H9 (cell line): ENCODE results near the gene TSTD2. TPM values are rescaled to one million over a fixed set of nuclear protein-coding genes. Genes with fewer than 3 reads are reported as not detected.

ENCODE experiments used
- DNase-seq: peaks from one replicate; pipeline ENCODE4 v3.0.0-alpha.2; 2017
- H2AFZ ChIP-seq: one replicate; pipeline ENCODE4 v1.6.1; 2013; ENCODE audit warnings: mild to moderate bottlenecking, low read length, control low read depth, moderate library complexity
- H2AK5ac ChIP-seq: 2 replicates; pipeline ENCODE4 v1.6.1; 2013; ENCODE audit warnings: low read length, control low read depth, mixed read lengths; ENCODE audit not compliant: insufficient read length
- H2BK120ac ChIP-seq: one replicate; pipeline ENCODE4 v1.6.1; 2013; ENCODE audit warnings: low read depth, mild to moderate bottlenecking, low read length, control low read depth, inconsistent platforms; ENCODE audit not compliant: poor library complexity, severe bottlenecking
- H2BK12ac ChIP-seq: 2 replicates; pipeline ENCODE4 v1.6.1; 2013; ENCODE audit warnings: low read length, control low read depth, mixed read lengths, low read depth; ENCODE audit not compliant: insufficient read length
- H2BK15ac ChIP-seq: 2 replicates; pipeline ENCODE4 v1.6.1; 2013; ENCODE audit warnings: low read depth, low read length, control low read depth
- H2BK20ac ChIP-seq: one replicate; pipeline ENCODE4 v1.6.1; 2013; ENCODE audit warnings: low read depth, mild to moderate bottlenecking, low read length, control low read depth, inconsistent platforms; ENCODE audit not compliant: poor library complexity, severe bottlenecking
- H2BK5ac ChIP-seq: 2 replicates; pipeline ENCODE4 v1.6.1; 2013; ENCODE audit warnings: low read length, control low read depth, mixed read lengths; ENCODE audit not compliant: insufficient read length
- H3K14ac ChIP-seq: 2 replicates; pipeline ENCODE4 v1.6.1; 2013; ENCODE audit warnings: low read length, control low read depth; ENCODE audit not compliant: insufficient read depth
- H3K18ac ChIP-seq: 2 replicates; pipeline ENCODE4 v1.6.1; 2013; ENCODE audit warnings: low read depth, mild to moderate bottlenecking, mixed read lengths, low read length, control low read depth; ENCODE audit not compliant: insufficient read length
- H3K23ac ChIP-seq: 2 replicates; pipeline ENCODE4 v1.6.1; 2013; ENCODE audit warnings: low read length, control low read depth, mixed read lengths, low read depth; ENCODE audit not compliant: insufficient read length
- H3K23me2 ChIP-seq: 2 replicates; pipeline ENCODE4 v1.6.1; 2013; ENCODE audit warnings: low read depth, mild to moderate bottlenecking, mixed read lengths, low read length, control low read depth; ENCODE audit not compliant: insufficient read length, poor library complexity, severe bottlenecking
- H3K27ac ChIP-seq: 2 replicates; pipeline ENCODE4 v1.5.1; 2013; ENCODE audit warnings: low read length, control low read depth, mixed read lengths, low read depth; ENCODE audit not compliant: insufficient read length
- H3K27me3 ChIP-seq: 2 replicates; pipeline ENCODE4 v1.6.1; 2013; ENCODE audit warnings: low read length, control low read depth, inconsistent platforms; ENCODE audit not compliant: insufficient read depth
- H3K4ac ChIP-seq: 2 replicates; pipeline ENCODE4 v1.6.1; 2013; ENCODE audit warnings: low read depth, mild to moderate bottlenecking, control low read depth, inconsistent platforms, low read length, moderate library complexity
- H3K4me1 ChIP-seq: 2 replicates; pipeline ENCODE4 v1.6.1; 2013; ENCODE audit warnings: low read length, control low read depth, inconsistent platforms; ENCODE audit not compliant: insufficient read depth
- H3K4me2 ChIP-seq: 2 replicates; pipeline ENCODE4 v1.6.1; 2013; ENCODE audit warnings: low read length, control low read depth, mixed read lengths; ENCODE audit not compliant: insufficient read length, insufficient read depth
- H3K56ac ChIP-seq: 2 replicates; pipeline ENCODE4 v1.6.1; 2013; ENCODE audit warnings: low read depth, mild to moderate bottlenecking, mixed read lengths, low read length, control low read depth; ENCODE audit not compliant: insufficient read length
- H3K79me1 ChIP-seq: 2 replicates; pipeline ENCODE4 v1.6.1; 2013; ENCODE audit warnings: low read depth, mild to moderate bottlenecking, moderate library complexity, low read length, control low read depth, inconsistent platforms; ENCODE audit not compliant: insufficient read depth, poor library complexity, severe bottlenecking
- H3K79me2 ChIP-seq: 2 replicates; pipeline ENCODE4 v1.6.1; 2013; ENCODE audit warnings: low read length, control low read depth, inconsistent platforms; ENCODE audit not compliant: insufficient read depth
- H3K9ac ChIP-seq: 2 replicates; pipeline ENCODE4 v1.6.1; 2013; ENCODE audit warnings: low read length, control low read depth, mixed read lengths; ENCODE audit not compliant: insufficient read length; ENCODE audit errors: extremely low read depth
- H3K9me3 ChIP-seq: one replicate; pipeline ENCODE4 v1.6.1; 2013; ENCODE audit warnings: low read depth, low read length, inconsistent platforms; ENCODE audit not compliant: control insufficient read depth
- H3T11ph ChIP-seq: one replicate; pipeline ENCODE4 v1.6.1; 2013; ENCODE audit warnings: mild to moderate bottlenecking, low read length, control low read depth, inconsistent platforms
- H4K20me1 ChIP-seq: one replicate; pipeline ENCODE4 v1.6.1; 2013; ENCODE audit not compliant: control insufficient read depth, insufficient read length, insufficient read depth
- H4K5ac ChIP-seq: 2 replicates; pipeline ENCODE4 v1.6.1; 2013; ENCODE audit warnings: low read depth, mild to moderate bottlenecking, mixed read lengths, low read length, control low read depth; ENCODE audit not compliant: insufficient read length
- H4K8ac ChIP-seq: replicated peaks from 2 replicates; pipeline ENCODE4 v1.6.1; 2013; ENCODE audit warnings: low read length, control low read depth, mixed read lengths, low read depth; ENCODE audit not compliant: insufficient read length
- H4K91ac ChIP-seq: 2 replicates; pipeline ENCODE4 v1.6.1; 2013; ENCODE audit warnings: low read depth, mild to moderate bottlenecking, moderate library complexity, mixed read lengths, low read length, control low read depth; ENCODE audit not compliant: insufficient read length
- H3K27ac Mint-ChIP-seq, 3 experiments: 2 replicates in 2 of 3; 3 replicates in 1 of 3; pipeline ENCODE4 v1.8.0; 2020 to 2021; ENCODE audit warnings: mixed read lengths in 3 of 3, mild to moderate bottlenecking in 1 of 3, moderate library complexity in 1 of 3
- H3K27me3 Mint-ChIP-seq: 2 replicates; pipeline ENCODE4 v1.8.0; 2021; ENCODE audit warnings: low read depth, mild to moderate bottlenecking, moderate library complexity, mixed read lengths
- H3K36me3 Mint-ChIP-seq, 3 experiments: 2 replicates in 2 of 3; 3 replicates in 1 of 3; pipeline ENCODE4 v1.8.0; 2020 to 2021; ENCODE audit warnings: low read depth in 3 of 3, mixed read lengths in 3 of 3; ENCODE audit not compliant: insufficient read depth in 1 of 3
- H3K4me1 Mint-ChIP-seq, 2 experiments: 2 replicates each; pipeline ENCODE4 v1.8.0; 2020; ENCODE audit warnings: mixed read lengths in 2 of 2
- H3K4me3 Mint-ChIP-seq, 2 experiments: 2 replicates in 1 of 2; 3 replicates in 1 of 2; pipeline ENCODE4 v1.8.0; 2020 to 2021; ENCODE audit warnings: mild to moderate bottlenecking in 2 of 2, mixed read lengths in 2 of 2, moderate library complexity in 1 of 2
- H3K9me3 Mint-ChIP-seq, 2 experiments: 2 replicates in 1 of 2; 3 replicates in 1 of 2; pipeline ENCODE4 v1.8.0; 2020; ENCODE audit warnings: mild to moderate bottlenecking in 2 of 2, mixed read lengths in 2 of 2, moderate library complexity in 1 of 2
- total RNA-seq: library from RNA; stranded (reverse); gene quantifications from 2 replicates; pipeline ENCODE4 v1.2.1, GENCODE V29; 2021
- TF ChIP-seq, protein P1 (sequence below): fragments of 200-600 bp; sonication (generic); conservative IDR thresholded peaks from 3 replicates; pipeline ENCODE4 v1.8.0; 2021; ENCODE audit warnings: antibody characterized with exemption, mild to moderate bottlenecking

TSTD2 gene
- total RNA-seq, 1 experiment from 2014 or later: 23.5 TPM

DNA sequence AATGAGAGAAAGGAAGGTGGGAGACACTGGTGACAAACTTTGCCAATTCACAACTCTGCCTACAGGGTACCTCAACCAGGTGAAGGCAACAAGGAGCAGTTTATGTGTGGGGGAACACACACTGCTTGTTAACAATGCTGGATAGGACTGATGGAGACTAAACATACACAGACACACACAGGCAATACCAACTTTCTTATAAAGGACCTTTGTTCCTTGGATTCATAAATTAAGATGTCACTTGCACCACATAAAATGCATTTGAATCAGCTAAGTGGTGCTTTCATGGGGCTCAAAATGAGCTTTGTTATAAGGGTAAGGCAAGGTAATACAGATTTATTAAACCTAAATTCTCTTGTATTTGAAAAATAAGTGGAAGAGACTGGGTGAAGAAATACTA lies 4.0 kb downstream of the TSTD2 start:
- Histone ChIP-seq H4K8ac (no peak overlapping the region), H3T11ph (no peak overlapping the region), H3K56ac (no peak overlapping the region), H2AK5ac (no peak overlapping the region), H3K27ac (no peak overlapping the region), H3K79me1 (peaks cover 8% of the 10 kb centered on the region), H3K23me2 (peaks cover 7% of the 10 kb centered on the region), H3K27me3 (no peaks in the 10 kb centered on the region), H2BK5ac (no peak overlapping the region), H4K91ac (no peak overlapping the region), H3K79me2 (peaks cover 16% of the 10 kb centered on the region; the same call in 1 of the 2 replicates), H4K5ac (no peak overlapping the region), H3K4me2 (no peak overlapping the region), H3K4me1 (0 out of 2 replicates have a peak, but pooled peaks cover 6% of the 10 kb centered on the region), H4K20me1 (no peaks in the 10 kb centered on the region), H3K14ac (no peak overlapping the region), H2AFZ (no peak overlapping the region), H3K9ac (no peak overlapping the region), H2BK120ac (no peak overlapping the region), H3K23ac (no peak overlapping the region), H2BK12ac (no peak overlapping the region), H3K18ac (no peak overlapping the region), H2BK15ac (no peak overlapping the region), H3K9me3 (no peaks in the 10 kb centered on the region), H3K4ac (no peak overlapping the region), H2BK20ac (no peak overlapping the region)
- Mint-ChIP-seq H3K36me3 (peaks cover 10 to 29% (median 17%) of the 10 kb centered on the region in 3 experiments), H3K4me3 (no peak overlapping the region; a peak in 1 of 5 replicates), H3K27ac (peak overlapping the region; percentile 48 to 93 (median 79); a peak in 3 of 7 replicates), H3K4me1 (peaks cover 13 to 22% of the 10 kb centered on the region in 2 experiments), H3K9me3 (no peaks in the 10 kb centered on the region), H3K27me3 (no peaks in the 10 kb centered on the region)
- TF ChIP-seq, protein P1, sequence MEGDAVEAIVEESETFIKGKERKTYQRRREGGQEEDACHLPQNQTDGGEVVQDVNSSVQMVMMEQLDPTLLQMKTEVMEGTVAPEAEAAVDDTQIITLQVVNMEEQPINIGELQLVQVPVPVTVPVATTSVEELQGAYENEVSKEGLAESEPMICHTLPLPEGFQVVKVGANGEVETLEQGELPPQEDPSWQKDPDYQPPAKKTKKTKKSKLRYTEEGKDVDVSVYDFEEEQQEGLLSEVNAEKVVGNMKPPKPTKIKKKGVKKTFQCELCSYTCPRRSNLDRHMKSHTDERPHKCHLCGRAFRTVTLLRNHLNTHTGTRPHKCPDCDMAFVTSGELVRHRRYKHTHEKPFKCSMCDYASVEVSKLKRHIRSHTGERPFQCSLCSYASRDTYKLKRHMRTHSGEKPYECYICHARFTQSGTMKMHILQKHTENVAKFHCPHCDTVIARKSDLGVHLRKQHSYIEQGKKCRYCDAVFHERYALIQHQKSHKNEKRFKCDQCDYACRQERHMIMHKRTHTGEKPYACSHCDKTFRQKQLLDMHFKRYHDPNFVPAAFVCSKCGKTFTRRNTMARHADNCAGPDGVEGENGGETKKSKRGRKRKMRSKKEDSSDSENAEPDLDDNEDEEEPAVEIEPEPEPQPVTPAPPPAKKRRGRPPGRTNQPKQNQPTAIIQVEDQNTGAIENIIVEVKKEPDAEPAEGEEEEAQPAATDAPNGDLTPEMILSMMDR: peak; percentile 21; the same call in 1 of the 3 replicates
- no peak for DNase-seq
